SKM-1 (cell line): ENCODE results near the gene DDX6.
"Not testable (repeated sequence)": the region's sequence is repeated elsewhere in the genome, so short reads cannot be mapped to it uniquely, and the experiment has no call there.

ENCODE experiments used
- DNase-seq: peaks from one replicate; lab custom pipeline; 2025; ENCODE audit not compliant: unreplicated experiment; lab: John Stamatoyannopoulos, UW

The DDX6 gene, protein sequence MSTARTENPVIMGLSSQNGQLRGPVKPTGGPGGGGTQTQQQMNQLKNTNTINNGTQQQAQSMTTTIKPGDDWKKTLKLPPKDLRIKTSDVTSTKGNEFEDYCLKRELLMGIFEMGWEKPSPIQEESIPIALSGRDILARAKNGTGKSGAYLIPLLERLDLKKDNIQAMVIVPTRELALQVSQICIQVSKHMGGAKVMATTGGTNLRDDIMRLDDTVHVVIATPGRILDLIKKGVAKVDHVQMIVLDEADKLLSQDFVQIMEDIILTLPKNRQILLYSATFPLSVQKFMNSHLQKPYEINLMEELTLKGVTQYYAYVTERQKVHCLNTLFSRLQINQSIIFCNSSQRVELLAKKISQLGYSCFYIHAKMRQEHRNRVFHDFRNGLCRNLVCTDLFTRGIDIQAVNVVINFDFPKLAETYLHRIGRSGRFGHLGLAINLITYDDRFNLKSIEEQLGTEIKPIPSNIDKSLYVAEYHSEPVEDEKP

DNA sequence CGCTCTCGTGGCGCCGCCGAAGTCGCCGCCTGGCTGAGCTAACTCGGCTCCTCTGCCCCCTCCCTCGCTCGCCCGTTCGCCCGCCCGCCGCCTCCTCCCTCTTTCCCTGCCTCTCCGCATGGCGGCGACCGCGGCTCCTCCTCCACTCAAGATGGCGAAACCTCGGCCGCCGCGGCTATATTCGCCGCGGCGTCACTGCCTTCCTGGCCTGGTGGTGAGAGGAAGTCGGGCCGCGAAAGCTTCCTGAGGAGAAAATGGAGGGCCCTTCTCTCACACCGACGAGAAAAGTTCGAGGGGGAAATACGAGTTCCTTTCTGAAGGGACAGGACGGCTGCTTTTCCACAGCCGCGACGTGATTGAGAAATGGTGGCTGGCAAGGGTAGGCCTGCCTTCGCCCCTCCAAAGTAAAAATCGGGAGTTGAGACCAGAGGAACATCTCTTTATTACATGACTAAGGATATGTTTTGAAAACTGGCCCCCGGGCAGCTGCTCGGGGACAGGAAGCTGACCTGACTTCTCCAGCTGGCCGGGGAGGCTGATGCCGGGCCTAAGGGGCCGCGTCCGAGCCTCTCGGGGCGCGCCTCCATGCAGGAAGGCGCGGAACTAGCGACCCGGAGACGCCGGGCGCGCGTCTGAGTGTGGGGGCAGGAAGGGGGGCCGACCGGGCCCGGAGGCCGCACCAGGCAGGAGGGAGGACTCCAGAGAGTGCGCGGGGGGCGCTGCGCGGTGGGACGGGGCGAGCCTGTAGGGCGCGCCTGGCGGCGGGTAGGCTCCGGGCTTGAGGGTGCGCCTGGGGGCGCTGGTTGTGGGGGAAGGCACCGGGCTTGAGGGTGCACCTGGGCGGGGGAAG is at the start of gene DDX6:
Gene DDX6 (minus strand): TSS at position 54 of the 850 bp plus-strand sequence. CDS start 4,913 bp downstream, outside the sequence.
- peak; percentile 83 for DNase-seq

DNA sequence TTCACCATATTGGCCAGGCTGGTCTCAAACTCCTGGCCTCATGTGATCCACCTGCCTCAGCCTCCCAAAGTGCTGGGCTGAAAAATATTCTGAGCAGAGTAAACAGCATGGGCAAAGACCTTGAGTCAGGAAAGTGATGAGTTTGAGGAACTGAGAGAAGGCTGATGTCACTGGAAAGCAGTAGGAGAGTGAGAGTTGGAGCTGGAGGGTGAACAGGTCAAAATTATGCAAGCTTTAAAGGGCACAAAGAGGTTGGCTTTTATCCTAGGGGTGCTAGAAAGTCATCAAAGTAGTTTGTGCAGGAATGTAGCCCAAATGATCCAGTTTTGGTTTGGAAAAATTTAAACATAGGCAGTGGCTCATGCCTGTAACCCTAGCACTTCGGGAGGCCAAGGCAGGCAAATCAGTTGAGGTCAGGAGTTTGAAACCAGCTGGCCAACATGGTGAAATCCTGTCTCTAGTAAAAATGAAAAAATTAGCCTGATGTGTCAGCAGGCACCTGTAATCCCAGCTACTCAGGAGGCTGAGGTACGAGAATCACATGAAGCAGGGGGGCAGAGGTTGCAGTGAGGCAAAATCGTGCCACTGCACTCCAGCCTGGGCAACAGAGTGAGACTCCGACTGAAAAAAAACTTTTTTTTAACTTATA is 48.1 kb upstream of the DDX6 start:
- DNase-seq: peak; percentile 85

- DNase-seq: no peak
Measured at GRCh38 chr11:118837868-118838267, 46.9 kb upstream of the DDX6 start.

GRCh38 chr11:118834427-118835028 is 43.6 kb upstream of the DDX6 start:
- no peak for DNase-seq

GRCh38 chr11:118827118-118827517 is 36.2 kb upstream of the DDX6 start:
- DNase-seq: no peak

DNA sequence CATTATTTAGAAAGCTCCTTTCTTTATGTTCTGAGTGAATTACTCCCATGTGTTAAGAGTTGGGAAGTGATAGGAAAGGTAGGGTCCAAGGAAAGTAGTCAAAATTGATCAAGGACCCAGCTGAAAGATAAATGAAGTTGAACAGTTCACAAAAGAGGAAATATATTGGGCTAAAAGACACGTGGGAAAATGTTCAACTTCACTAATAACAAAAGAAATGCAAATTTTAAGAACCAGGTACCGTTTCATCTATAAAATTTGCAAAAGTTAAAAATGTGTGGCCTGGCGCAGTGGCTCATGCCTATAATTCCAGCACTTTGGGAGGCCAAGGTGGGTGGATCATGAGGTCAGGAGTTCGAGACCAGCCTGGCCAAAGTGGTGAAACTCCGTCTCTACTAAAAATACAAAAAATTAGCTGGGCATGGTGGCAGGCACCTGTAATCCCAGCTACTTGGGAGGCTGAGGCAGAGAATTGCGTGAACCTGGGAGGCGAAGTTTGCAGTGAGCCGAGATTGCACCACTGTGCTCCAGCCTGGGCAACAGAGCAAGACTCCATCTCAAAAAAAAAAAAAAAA is 32.1 kb upstream of the DDX6 start:
- DNase-seq: not testable (repeated sequence)

GRCh38 chr11:118820412-118821357 is 29.7 kb upstream of the DDX6 start:
- DNase-seq: no peak

DNA sequence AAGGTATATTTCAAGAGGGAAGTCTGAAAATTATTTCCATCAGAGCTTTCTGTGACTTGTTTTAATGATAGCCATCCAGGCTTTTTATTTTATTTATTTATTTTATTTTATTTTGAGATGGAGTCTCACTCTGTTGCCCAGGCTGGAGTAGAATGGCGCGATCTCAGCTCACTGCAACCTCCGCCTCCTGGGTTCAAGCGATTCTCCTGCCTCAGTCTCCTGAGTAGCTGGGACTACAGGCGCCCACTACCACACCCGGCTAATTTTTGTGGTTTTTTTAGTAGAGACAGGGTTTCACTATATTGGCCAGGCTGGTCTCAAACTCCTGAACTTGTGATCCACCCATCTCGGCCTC is 29.0 kb upstream of the DDX6 start:
- DNase-seq: not testable (repeated sequence)

GRCh38 chr11:118819334-118820024 is 28.5 kb upstream of the DDX6 start:
- no peak for DNase-seq

DNA sequence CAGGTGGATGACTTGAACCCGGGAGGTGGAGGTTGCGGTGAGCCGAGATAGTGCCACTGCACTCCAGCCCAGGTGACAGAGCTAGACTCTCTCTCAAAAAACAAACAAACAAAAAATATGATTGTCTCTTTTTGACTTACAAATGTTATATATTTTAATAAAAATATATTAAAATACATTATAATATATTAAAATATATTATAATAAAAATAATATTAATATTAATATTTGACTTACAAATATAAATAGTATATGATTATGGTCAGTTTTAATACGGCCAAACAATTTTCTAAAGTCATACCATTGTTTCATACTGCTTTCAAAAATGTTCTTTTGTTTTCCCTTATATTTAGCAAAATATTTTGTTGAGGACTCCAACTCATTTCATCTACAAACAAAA is 27.2 kb upstream of the DDX6 start:
- DNase-seq: no peak

- no peak for DNase-seq
Measured at GRCh38 chr11:118813551-118813950, 22.6 kb upstream of the DDX6 start.

DNA sequence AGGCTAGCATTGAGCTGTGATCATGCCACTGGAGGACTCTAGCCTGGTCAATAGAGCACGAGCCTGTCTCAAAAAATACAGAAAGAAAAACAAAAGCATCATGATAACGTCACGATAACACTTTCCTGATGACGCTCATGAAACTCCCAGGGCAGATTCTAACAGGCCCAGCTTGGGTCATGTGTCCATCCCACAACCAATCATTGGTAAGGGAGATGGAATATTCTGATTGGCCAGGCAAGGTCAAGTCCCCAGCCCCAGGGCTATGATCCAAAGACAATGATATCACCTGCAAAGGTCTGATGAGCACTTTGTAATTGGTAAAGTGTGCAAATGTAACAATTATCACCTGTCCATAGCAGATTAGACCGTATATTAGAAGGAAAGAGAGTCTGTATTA is 21.5 kb upstream of the DDX6 start:
- DNase-seq: no peak

- no peak for DNase-seq
Measured at GRCh38 chr11:118807800-118808778, 17.1 kb upstream of the DDX6 start.

- no peak for DNase-seq
Measured at GRCh38 chr11:118806400-118806799, 15.4 kb upstream of the DDX6 start.

GRCh38 chr11:118804094-118804493 is 13.1 kb upstream of the DDX6 start:
- no peak for DNase-seq

- no peak for DNase-seq
Measured at GRCh38 chr11:118799372-118799771, 8.4 kb upstream of the DDX6 start.

DNA sequence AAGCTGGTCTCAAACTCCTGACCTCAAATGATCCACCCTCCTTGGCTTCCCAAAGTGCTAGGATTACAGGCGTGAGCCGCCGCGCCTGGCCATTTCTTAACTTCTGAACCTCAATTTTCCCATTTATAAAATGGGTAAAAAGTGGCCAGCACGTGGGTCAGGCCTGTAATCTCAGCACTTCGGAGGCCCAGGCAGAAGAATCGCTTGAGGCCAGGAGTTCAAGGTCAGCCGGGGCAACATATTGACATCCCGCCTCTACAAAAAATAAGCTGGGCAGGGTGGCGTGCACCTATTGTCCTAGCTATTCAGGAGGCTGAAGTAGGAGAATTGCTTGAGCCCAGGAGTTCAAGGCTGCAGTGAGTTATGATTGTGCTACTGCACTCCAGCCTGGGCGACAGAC is 6.5 kb upstream of the DDX6 start:
- no peak for DNase-seq

GRCh38 chr11:118792570-118793124 is 1.7 kb upstream of the DDX6 start:
- peak; percentile 90 for DNase-seq
